Stimulated activated CD4-positive, alpha-beta T cell treated with anti-CD3 and anti-CD28 coated beads, Interleukin-4, amount 100 ng/mL, for 4 hours (primary cell): ENCODE data around the gene KPNA1.

ENCODE experiments used
- DNase-seq, 2 experiments: peaks; one replicate each; pipeline ENCODE4 v3.0.0-alpha.2; 2020

The KPNA1 gene

GRCh38 chr3:122410639-122411038 is 104.1 kb downstream of the KPNA1 start:
- DNase-seq = no peak

- no peak for DNase-seq
These were observed 104.6 kb downstream of the KPNA1 start for GRCh38 chr3:122410111-122410510.

- DNase-seq = no peak
These were observed 105.3 kb downstream of the KPNA1 start for GRCh38 chr3:122409446-122409845.

DNA sequence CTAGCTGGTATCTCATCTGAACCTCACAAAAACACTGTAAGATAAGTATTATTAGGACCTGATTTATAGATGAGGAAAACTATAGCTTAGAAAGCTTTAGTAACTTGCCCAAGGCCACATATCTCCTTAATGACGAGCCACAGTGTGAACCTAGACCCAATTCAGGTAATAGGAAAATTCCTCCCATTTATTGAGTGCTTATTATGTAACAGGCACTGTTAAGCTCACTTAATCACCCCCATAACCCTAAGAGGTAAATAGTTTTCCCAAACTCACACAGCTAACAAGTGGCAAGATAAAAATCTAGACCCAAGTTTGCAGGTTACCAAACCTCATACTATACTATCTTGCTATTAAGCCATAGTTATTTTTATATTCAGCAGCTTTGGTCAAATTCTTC is 106.8 kb downstream of the KPNA1 start:
- DNase-seq = no peak

DNA sequence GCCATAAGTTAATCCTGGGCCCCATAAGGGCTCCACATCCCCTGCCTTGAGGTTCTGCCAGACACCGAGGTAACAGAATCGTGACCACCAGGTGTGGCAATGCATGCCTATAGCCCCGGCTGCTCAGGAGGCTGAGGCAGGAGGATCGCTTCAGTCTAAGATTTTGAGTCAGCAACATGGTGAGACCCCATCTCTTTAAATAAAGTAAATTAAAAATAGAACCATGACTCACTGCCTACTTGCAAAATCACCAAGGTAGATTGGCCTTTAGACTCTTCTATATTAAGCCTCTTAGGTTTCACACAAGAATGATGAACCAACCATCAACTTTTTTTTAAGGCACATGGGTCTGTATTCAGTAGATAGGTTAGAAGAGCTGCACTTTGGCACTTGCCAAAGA is 108.5 kb downstream of the KPNA1 start:
- DNase-seq = no peak

DNA sequence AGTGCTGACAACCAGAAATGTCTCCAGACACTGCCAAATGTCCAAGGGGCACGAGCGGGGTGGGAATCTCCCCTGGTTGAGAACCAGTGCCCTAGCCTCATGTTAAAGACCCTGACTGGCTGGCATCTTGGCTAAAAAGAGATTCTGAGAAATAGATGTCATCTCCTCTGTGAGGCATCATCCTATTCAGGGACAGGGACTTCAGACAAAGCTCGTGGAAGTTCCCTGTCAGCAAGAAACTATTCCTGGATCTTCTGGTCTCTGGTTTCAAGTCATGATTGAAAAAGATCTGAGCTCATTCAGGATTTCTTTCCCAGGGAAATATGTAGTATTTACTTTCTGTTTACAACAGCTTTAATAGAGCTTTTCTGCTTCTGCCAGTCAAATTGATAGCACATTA is 109.7 kb downstream of the KPNA1 start:
- no peak for DNase-seq

- no peak for DNase-seq
These were observed 111.2 kb downstream of the KPNA1 start for GRCh38 chr3:122403489-122403888.

- DNase-seq = no peak
These were observed 115.8 kb downstream of the KPNA1 start for GRCh38 chr3:122398920-122399319.

- no peak for DNase-seq
These were observed 117.5 kb downstream of the KPNA1 start for GRCh38 chr3:122397201-122397600.

GRCh38 chr3:122396511-122396910 is 118.2 kb downstream of the KPNA1 start:
- DNase-seq = no peak

GRCh38 chr3:122395582-122395981 is 119.2 kb downstream of the KPNA1 start:
- no peak for DNase-seq

DNA sequence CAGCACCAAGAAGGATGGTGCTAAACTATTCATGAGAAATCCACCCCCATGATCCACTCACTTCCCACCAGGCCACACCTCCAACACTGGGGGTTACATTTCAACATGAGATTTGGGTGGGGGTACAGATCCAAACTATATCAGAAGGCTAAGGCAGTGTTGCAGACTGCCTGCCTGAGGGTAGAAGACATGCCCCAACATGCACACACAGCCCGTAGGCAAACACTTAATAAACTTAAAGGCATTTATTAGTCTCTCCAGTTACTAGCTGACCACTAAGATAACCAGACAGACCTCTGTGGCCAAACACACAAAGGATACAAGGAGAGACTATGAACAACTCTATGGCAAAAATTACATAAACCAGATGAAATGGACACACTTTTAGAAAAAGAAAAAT is 120.6 kb downstream of the KPNA1 start:
- DNase-seq = no peak

DNA sequence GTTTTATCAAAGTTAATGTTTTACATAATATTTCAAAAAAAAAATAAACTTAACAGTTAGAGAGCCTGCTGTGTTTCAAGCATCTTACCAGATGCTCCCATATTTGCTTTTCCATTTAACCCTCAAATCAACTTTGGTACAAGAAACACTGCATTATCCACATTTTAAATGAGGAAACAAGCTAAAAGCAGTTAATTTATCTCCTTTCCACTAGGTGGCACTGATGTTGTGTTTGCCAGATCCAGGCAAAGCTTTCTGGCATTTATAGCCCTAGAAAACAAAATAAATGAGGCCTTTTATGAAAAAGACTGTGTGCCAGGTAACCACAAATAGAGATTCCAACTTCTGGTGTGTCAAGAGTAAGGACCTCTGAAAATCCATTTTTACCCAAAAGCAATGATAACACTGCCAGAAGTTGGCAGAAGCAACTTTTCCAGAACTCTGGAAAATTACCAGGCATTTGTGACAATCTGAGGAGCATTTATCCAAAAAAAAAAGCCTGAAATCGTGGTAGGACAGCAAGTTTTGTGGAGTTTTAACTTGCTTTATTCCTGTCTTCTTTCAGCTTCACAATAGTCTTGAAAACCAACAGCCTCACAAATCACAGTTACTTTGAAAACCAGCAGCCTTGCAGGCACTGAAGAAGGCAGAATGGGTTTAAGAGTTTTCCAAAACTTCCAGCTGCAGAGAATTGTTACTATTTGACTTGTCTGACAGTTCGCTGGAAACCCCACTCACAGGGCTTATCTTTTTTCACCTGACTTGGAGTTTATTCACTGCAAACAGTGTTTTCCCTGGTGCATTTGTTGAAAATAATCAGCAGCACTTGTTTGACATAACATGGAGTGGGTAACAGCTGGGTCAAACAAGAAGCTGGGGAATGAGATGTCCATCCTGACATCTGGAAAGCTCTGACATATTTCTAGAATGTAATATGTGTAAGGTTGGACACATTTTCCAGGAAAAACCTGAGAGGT is 121.6 kb downstream of the KPNA1 start:
- DNase-seq = peak in 1 of 2 experiments; percentile 2

GRCh38 chr3:122391681-122392446 is 122.9 kb downstream of the KPNA1 start:
- no peak for DNase-seq

DNA sequence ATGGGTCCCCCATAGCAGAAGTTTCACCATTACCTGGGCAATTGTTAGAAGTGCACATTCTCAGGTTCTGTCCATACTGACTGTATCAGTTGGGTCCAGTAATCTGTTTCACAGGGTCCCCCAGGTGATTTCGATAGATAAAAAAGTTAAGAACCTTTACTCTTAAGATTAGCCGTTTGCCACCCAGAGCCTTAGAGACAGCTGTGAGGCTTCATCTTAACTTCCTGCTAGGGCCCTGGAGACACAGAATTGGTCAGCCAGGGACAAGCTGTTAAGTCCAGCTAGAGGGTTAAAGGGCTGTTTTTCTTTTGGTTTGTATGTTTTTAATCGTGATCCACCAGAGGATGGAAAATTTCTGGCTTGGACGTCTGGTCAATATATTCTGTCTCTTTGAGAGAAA is 124.1 kb downstream of the KPNA1 start:
- DNase-seq = no peak

GRCh38 chr3:122389892-122390291 is 124.8 kb downstream of the KPNA1 start:
- DNase-seq = no peak

DNA sequence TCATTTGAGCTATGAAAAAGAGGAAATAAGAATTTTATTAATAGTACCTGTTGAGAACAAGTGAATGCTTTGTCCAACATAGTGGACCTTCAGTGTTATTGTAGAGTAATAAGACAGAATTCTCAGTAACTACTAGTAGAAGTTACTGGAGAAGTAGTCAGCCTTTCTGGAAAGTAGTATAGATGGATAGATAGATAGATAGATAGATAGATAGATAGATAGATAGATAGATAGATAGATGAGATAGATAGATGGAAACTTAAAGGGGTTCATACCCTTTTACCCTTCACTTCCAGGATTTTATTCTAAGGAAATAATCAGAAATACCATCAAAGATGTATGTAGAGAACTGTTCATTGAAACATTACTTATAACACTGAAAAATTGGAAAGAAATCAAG is 125.5 kb downstream of the KPNA1 start:
- DNase-seq = no peak

GRCh38 chr3:122387709-122388108 is 127.0 kb downstream of the KPNA1 start:
- no peak for DNase-seq

DNA sequence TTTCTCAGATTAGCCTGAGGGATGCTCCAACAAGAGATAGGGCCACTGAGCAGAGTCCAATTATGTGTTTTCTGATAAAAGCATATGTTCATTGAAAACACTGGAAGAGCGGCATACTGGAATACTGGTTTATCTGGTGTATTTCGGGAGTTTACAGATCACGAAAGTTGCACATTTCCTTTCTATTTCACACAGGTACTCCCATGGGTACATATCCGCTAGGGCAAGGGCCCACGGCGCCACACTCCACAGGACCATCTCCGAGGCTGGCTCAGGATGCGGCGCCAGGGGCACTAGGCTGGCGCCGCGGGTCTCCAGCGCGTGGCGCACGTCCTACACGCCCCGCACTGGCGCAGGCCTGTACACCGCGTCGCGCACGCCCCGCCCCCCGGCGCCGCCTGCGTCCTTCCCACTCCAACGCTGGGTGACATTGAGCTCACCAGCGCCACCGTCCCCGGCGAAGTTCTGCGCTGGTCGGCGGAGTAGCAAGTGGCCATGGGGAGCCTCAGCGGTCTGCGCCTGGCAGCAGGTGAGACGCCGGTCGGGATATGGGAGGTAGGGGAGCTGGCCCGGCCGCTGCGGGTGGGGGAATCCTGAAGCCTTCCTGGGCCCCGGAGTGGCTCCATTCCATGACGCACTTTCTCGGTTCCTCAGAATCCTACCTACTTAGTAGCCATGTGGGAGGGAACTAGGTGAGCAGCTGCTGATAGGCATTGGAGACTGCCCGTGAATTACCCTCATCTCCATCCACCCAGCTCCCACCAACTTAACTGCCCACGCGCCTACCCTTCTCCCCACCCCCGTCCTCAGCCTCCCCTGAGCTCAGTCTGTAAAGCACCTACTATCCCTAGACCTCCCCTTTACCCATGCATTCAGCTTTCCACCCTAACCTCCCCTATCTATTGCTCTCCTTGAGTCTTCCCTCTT is 130.7 kb downstream of the KPNA1 start, which contains the start of gene FAM162A:
FAM162A (plus strand) TSS at position 412 of the 927 bp plus-strand sequence; CDS start at position 496, 84 bp downstream.
- peak; percentile 90 to 91 for DNase-seq

GRCh38 chr3:122382888-122383666 is 131.7 kb downstream of the KPNA1 start, which contains the start of gene MIX23:
TSS of gene MIX23 (minus strand) at chr3:122383231. CDS start at chr3:122383224, 7 bp downstream.
- peak; percentile 82 to 84 for DNase-seq

- DNase-seq = no peak
These were observed 136.8 kb downstream of the KPNA1 start for GRCh38 chr3:122377975-122378374.

DNA sequence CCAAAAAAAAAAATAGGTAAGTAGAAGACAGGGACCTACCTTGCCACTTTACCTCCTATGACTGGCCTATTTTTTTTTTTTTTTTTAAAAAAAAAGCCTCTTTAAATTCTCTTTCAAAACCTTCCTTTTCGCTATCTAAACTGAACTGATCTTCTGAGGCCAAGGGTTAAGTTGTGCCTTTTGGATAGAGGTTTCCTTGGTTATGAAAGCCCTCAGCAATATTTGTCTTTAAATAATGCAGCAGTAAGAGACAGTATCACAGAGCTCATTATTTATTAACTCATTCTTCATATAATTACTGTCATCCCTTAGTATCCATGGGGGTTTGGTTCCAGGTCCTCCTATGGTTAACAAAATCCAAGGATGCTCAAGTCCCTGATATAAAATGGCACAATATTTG is 140.7 kb downstream of the KPNA1 start:
- DNase-seq = no peak
